Measurements from ENCODE around the gene THSD4. TPM values are rescaled to one million over a fixed set of nuclear protein-coding genes. Genes with fewer than 3 reads are reported as not detected.

Gene THSD4
- total RNA-seq, 1 experiment from 2014 or later: 29.0 TPM

GRCh38 chr15:71303977-71304376, 188.7 kb downstream of the THSD4 start:
- no peak overlapping the region for H3K4me3 ChIP-seq (ENCODE audit: low read length)
- no peak overlapping the region for H2AFZ ChIP-seq (ENCODE audit: low read length)
- no peak for TF ChIP-seq EZH2phosphoT487 (IDR thresholded peaks at IDR 0.05; ENCODE audit: borderline replicate concordance, low read length)
- TF ChIP-seq CTCF (conservative IDR thresholded peaks at IDR 0.05; ENCODE audit: low read depth, low read length): no peak
- TF ChIP-seq EZH2 (IDR thresholded peaks at IDR 0.05; ENCODE audit: low read length, unreplicated experiment): no peak
- no peaks in the 10 kb centered on the region for H4K20me1 ChIP-seq (ENCODE audit: low read length)
- no peaks in the 10 kb centered on the region for H3K27me3 ChIP-seq (ENCODE audit: low read length)
- peaks cover 6% of the 10 kb centered on the region for H3K4me1 ChIP-seq (ENCODE audit: insufficient read depth, low read length)
- intact Hi-C loops (cut with micrococcal nuclease): no loop called here
- H3K27ac ChIP-seq (ENCODE audit: low read length): no peak overlapping the region
- ChIA-PET POLR2A (ENCODE audit: unreplicated experiment) (no interaction called here), CTCF (no interaction called here)
- 0 out of 2 replicates have a peak, but pooled peaks cover 16% of the 10 kb centered on the region for H3K79me2 ChIP-seq (ENCODE audit: low read length)
- no peaks in the 10 kb centered on the region for H3K9me3 ChIP-seq (ENCODE audit: low read length)
- no peak for DNase-seq
- H3K9me2 ChIP-seq (replicated peaks; ENCODE audit: low read length): no peaks in the 10 kb centered on the region
- H3F3A ChIP-seq (ENCODE audit: low read length, unreplicated experiment): no peaks in the 10 kb centered on the region
- no peak for ATAC-seq
- H3K36me3 ChIP-seq (ENCODE audit: low read depth, low read length): peaks cover 13% of the 10 kb centered on the region; the same call in 1 of the 2 replicates
- no TSS peak for BruUV-seq (replicated peaks)
- H3K4me2 ChIP-seq (ENCODE audit: low read length): no peak overlapping the region
- no peak overlapping the region for H3K9ac ChIP-seq (ENCODE audit: low read length)

- H3K27me3 ChIP-seq (ENCODE audit: low read length): no peaks in the 10 kb centered on the region
- TF ChIP-seq EZH2phosphoT487 (IDR thresholded peaks at IDR 0.05; ENCODE audit: borderline replicate concordance, low read length): no peak
- no peak for TF ChIP-seq CTCF (conservative IDR thresholded peaks at IDR 0.05; ENCODE audit: low read depth, low read length)
- no peak for TF ChIP-seq EZH2 (IDR thresholded peaks at IDR 0.05; ENCODE audit: low read length, unreplicated experiment)
- H3K27ac ChIP-seq (ENCODE audit: low read length): no peak overlapping the region
- no peak overlapping the region for H2AFZ ChIP-seq (ENCODE audit: low read length)
- no peaks in the 10 kb centered on the region for H3K4me1 ChIP-seq (ENCODE audit: insufficient read depth, low read length)
- no peak overlapping the region for H3K4me2 ChIP-seq (ENCODE audit: low read length)
- H3K36me3 ChIP-seq (ENCODE audit: low read depth, low read length): peaks cover 13% of the 10 kb centered on the region; the same call in 1 of the 2 replicates
- BruUV-seq (replicated peaks): no TSS peak
- no peak for ATAC-seq
- H4K20me1 ChIP-seq (ENCODE audit: low read length): no peaks in the 10 kb centered on the region
- no peak for DNase-seq
- ChIA-PET POLR2A (ENCODE audit: unreplicated experiment) (no interaction called here), CTCF (no interaction called here)
- no peaks in the 10 kb centered on the region for H3K9me3 ChIP-seq (ENCODE audit: low read length)
- H3K9me2 ChIP-seq (replicated peaks; ENCODE audit: low read length): no peaks in the 10 kb centered on the region
- intact Hi-C loops (cut with micrococcal nuclease): no loop called here
- H3K79me2 ChIP-seq (ENCODE audit: low read length): 0 out of 2 replicates have a peak, but pooled peaks cover 11% of the 10 kb centered on the region
- no peak overlapping the region for H3K4me3 ChIP-seq (ENCODE audit: low read length)
- H3F3A ChIP-seq (ENCODE audit: low read length, unreplicated experiment): no peaks in the 10 kb centered on the region
- H3K9ac ChIP-seq (ENCODE audit: low read length): no peak overlapping the region
Measured at GRCh38 chr15:71304681-71305080, 189.4 kb downstream of the THSD4 start.

GRCh38 chr15:71306538-71306937, 191.3 kb downstream of the THSD4 start:
- peaks cover 13% of the 10 kb centered on the region; the same call in 1 of the 2 replicates for H3K36me3 ChIP-seq (ENCODE audit: low read depth, low read length)
- no TSS peak for BruUV-seq (replicated peaks)
- no peak overlapping the region for H2AFZ ChIP-seq (ENCODE audit: low read length)
- POLR2A ChIA-PET (ENCODE audit: unreplicated experiment): no interaction called here
- H3K4me1 ChIP-seq (ENCODE audit: insufficient read depth, low read length): no peaks in the 10 kb centered on the region
- H3K4me3 ChIP-seq (ENCODE audit: low read length): no peak overlapping the region
- H3F3A ChIP-seq (ENCODE audit: low read length, unreplicated experiment): no peaks in the 10 kb centered on the region
- no peaks in the 10 kb centered on the region for H3K27me3 ChIP-seq (ENCODE audit: low read length)
- no peak for DNase-seq
- no peaks in the 10 kb centered on the region for H4K20me1 ChIP-seq (ENCODE audit: low read length)
- 0 out of 2 replicates have a peak, but pooled peaks cover 5% of the 10 kb centered on the region for H3K79me2 ChIP-seq (ENCODE audit: low read length)
- no peak for TF ChIP-seq CTCF (conservative IDR thresholded peaks at IDR 0.05; ENCODE audit: low read depth, low read length)
- TF ChIP-seq EZH2 (IDR thresholded peaks at IDR 0.05; ENCODE audit: low read length, unreplicated experiment): no peak
- no peak for TF ChIP-seq EZH2phosphoT487 (IDR thresholded peaks at IDR 0.05; ENCODE audit: borderline replicate concordance, low read length)
- H3K9me2 ChIP-seq (replicated peaks; ENCODE audit: low read length): no peaks in the 10 kb centered on the region
- intact Hi-C loops (cut with micrococcal nuclease): no loop called here
- ATAC-seq: no peak
- H3K4me2 ChIP-seq (ENCODE audit: low read length): no peak overlapping the region
- CTCF ChIA-PET: no interaction called here
- H3K9ac ChIP-seq (ENCODE audit: low read length): no peak overlapping the region
- no peak overlapping the region for H3K27ac ChIP-seq (ENCODE audit: low read length)
- no peaks in the 10 kb centered on the region for H3K9me3 ChIP-seq (ENCODE audit: low read length)
